Hepatocyte (in vitro differentiated cells): ENCODE measurements around the gene LAT. TPM values are rescaled to one million over a fixed set of nuclear protein-coding genes. Genes with fewer than 3 reads are reported as not detected.
"Not testable (repeated sequence)": the region's sequence is repeated elsewhere in the genome, so short reads cannot be mapped to it uniquely, and the experiment has no call there.

ENCODE experiments used
- DNase-seq: peaks from one replicate; pipeline ENCODE4 v3.0.0-alpha.2; 2016; ENCODE audit warnings: low spot score
- H2AFZ ChIP-seq: fragments of 200-600 bp; sonication (generic); 2 replicates; pipeline ENCODE4 v1.6.0; 2016; ENCODE audit warnings: antibody characterized with exemption, mild to moderate bottlenecking
- H3K27ac ChIP-seq: fragments of 200-600 bp; sonication (generic); 2 replicates; pipeline ENCODE4 v1.5.1; 2016; ENCODE audit warnings: mild to moderate bottlenecking
- H3K27me3 ChIP-seq: fragments of 200-600 bp; sonication (generic); 2 replicates; pipeline ENCODE4 v1.6.1; 2016
- H3K36me3 ChIP-seq: fragments of 200-600 bp; sonication (generic); replicated peaks from 2 replicates; pipeline ENCODE4 v1.5.1; 2016; ENCODE audit warnings: low read depth; ENCODE audit not compliant: insufficient read depth
- H3K4me1 ChIP-seq: fragments of 200-600 bp; sonication (generic); 2 replicates; pipeline ENCODE4 v1.5.1; 2016; ENCODE audit warnings: mild to moderate bottlenecking, moderate library complexity; ENCODE audit not compliant: insufficient read depth
- H3K4me2 ChIP-seq: fragments of 200-600 bp; sonication (generic); 2 replicates; pipeline ENCODE4 v1.6.0; 2016
- H3K4me3 ChIP-seq: fragments of 200-600 bp; sonication (generic); 2 replicates; pipeline ENCODE4 v1.5.1; 2016; ENCODE audit warnings: mild to moderate bottlenecking
- H3K79me2 ChIP-seq: fragments of 200-600 bp; sonication (generic); 2 replicates; pipeline ENCODE4 v1.6.0; 2017; ENCODE audit warnings: mild to moderate bottlenecking
- H3K9me2 ChIP-seq: fragments of 200-600 bp; sonication (generic); replicated peaks from 2 replicates; pipeline ENCODE4 v1.6.0; 2017; ENCODE audit warnings: mild to moderate bottlenecking; ENCODE audit not compliant: insufficient read depth
- H3K9me3 ChIP-seq: fragments of 200-600 bp; sonication (generic); 2 replicates; pipeline ENCODE4 v1.5.1; 2016; ENCODE audit warnings: low read depth, mild to moderate bottlenecking
- H4K20me1 ChIP-seq: fragments of 200-600 bp; sonication (generic); 2 replicates; pipeline ENCODE4 v1.6.0; 2016; ENCODE audit warnings: mild to moderate bottlenecking; ENCODE audit not compliant: insufficient read depth, poor library complexity, severe bottlenecking
- CTCF ChIP-seq: fragments of 200-600 bp; sonication (generic); IDR thresholded peaks from 2 replicates; pipeline ENCODE4 v1.5.1; 2016; ENCODE audit warnings: antibody characterized with exemption, mild to moderate bottlenecking; ENCODE audit not compliant: poor library complexity
- EZH2 ChIP-seq: fragments of 200-600 bp; sonication (generic); IDR thresholded peaks from 2 replicates; pipeline ENCODE4 v1.6.1; 2016; ENCODE audit warnings: antibody characterized with exemption, mild to moderate bottlenecking, borderline replicate concordance
- EZH2phosphoT487 ChIP-seq: fragments of 200-600 bp; sonication (generic); IDR thresholded peaks from one replicate; pipeline ENCODE4 v1.6.1; 2018; ENCODE audit warnings: antibody characterized with exemption, mild to moderate bottlenecking, low read depth, moderate library complexity; ENCODE audit not compliant: unreplicated experiment, severe bottlenecking
- WGBS: methylation state at CpG from one replicate; pipeline ENCODE4 v1.1.6; 2016; ENCODE audit warnings: low lambda C conversion rate; ENCODE audit errors: missing lambda C conversion rate; 5-methylcytosine and 5-hydroxymethylcytosine counted together
- polyA plus RNA-seq: library from polyadenylated mRNA; unstranded; fragments of >200 nt; fragmentation: Nextera tagmentation; extraction: Ambion mirVana; gene quantifications from 2 replicates; pipeline ENCODE4 v1.2.1, GENCODE V29; 2016
- total RNA-seq: library from RNA; depleted of rRNA; stranded (reverse); fragments of >200 nt; gene quantifications from 2 replicates; pipeline ENCODE4 v1.2.3, GENCODE V29; 2014

Gene LAT
- total and polyA plus RNA-seq, 2 experiments from 2014 or later: 1.00 to 2.4 TPM

GRCh38 chr16:28937222-28937876, 47.5 kb upstream of the LAT start:
- no peak overlapping the region for H2AFZ ChIP-seq
- no peak for DNase-seq
- no peaks in the 10 kb centered on the region for H3K27me3 ChIP-seq
- WGBS: 90% methylated on average over 13 of the region's 14 CpGs
- no peaks in the 10 kb centered on the region for H3K79me2 ChIP-seq
- no peak overlapping the region for H3K27ac ChIP-seq
- TF ChIP-seq EZH2 (no peak), CTCF (no peak), EZH2phosphoT487 (no peak)
- no peaks in the 10 kb centered on the region for H4K20me1 ChIP-seq
- no peak overlapping the region for H3K4me2 ChIP-seq
- H3K36me3 ChIP-seq: no peaks in the 10 kb centered on the region
- H3K4me3 ChIP-seq: no peak overlapping the region
- no peaks in the 10 kb centered on the region for H3K4me1 ChIP-seq
- no peaks in the 10 kb centered on the region for H3K9me3 ChIP-seq
- H3K9me2 ChIP-seq: no peaks in the 10 kb centered on the region

GRCh38 chr16:28938721-28939120, 46.1 kb upstream of the LAT start:
- no peak overlapping the region for H3K4me2 ChIP-seq
- H3K4me3 ChIP-seq: no peak overlapping the region
- no peaks in the 10 kb centered on the region for H3K79me2 ChIP-seq
- H3K36me3 ChIP-seq: no peaks in the 10 kb centered on the region
- H3K27ac ChIP-seq: no peak overlapping the region
- 87% methylated on average over 6 of the region's 7 CpGs for WGBS
- no peaks in the 10 kb centered on the region for H3K27me3 ChIP-seq
- DNase-seq: no peak
- H3K9me3 ChIP-seq: no peaks in the 10 kb centered on the region
- H4K20me1 ChIP-seq: no peaks in the 10 kb centered on the region
- no peaks in the 10 kb centered on the region for H3K4me1 ChIP-seq
- TF ChIP-seq CTCF (no peak), EZH2phosphoT487 (no peak), EZH2 (no peak)
- H2AFZ ChIP-seq: no peak overlapping the region
- H3K9me2 ChIP-seq: no peaks in the 10 kb centered on the region

- H3K79me2 ChIP-seq, H3K4me3 ChIP-seq, H2AFZ ChIP-seq, H3K27ac ChIP-seq, H3K27me3 ChIP-seq, H3K4me1 ChIP-seq, DNase-seq, H3K4me2 ChIP-seq, H3K36me3 ChIP-seq, H3K9me2 ChIP-seq, H4K20me1 ChIP-seq, H3K9me3 ChIP-seq: not testable (repeated sequence)
- WGBS: 91% methylated on average over 7 of the region's 7 CpGs
Observed at GRCh38 chr16:28939825-28940224, 45.0 kb upstream of the LAT start.

GRCh38 chr16:28943281-28943680, 41.6 kb upstream of the LAT start:
- H3K4me3 ChIP-seq: no peak overlapping the region
- no peaks in the 10 kb centered on the region for H3K9me3 ChIP-seq
- no peaks in the 10 kb centered on the region for H3K27me3 ChIP-seq
- no peak overlapping the region for H3K4me2 ChIP-seq
- no peak for TF ChIP-seq EZH2phosphoT487
- no peaks in the 10 kb centered on the region for H3K79me2 ChIP-seq
- H4K20me1 ChIP-seq: no peaks in the 10 kb centered on the region
- no peak for DNase-seq
- H3K27ac ChIP-seq: no peak overlapping the region
- H3K36me3 ChIP-seq: no peaks in the 10 kb centered on the region
- H3K9me2 ChIP-seq: no peaks in the 10 kb centered on the region
- no peaks in the 10 kb centered on the region for H3K4me1 ChIP-seq
- H2AFZ ChIP-seq: no peak overlapping the region
